GM12801 (cell line): ENCODE results near the gene NMRK1.

Experiments used
- CTCF ChIP-seq: IDR thresholded peaks from one replicate; pipeline ENCODE4 v1.5.1; 2011; ENCODE audit warnings: control low read depth; ENCODE audit not compliant: insufficient read length; ENCODE audit errors: extremely low read depth

The NMRK1 gene

GRCh38 chr9:75128535-75128934 lies 40.6 kb upstream of the NMRK1 start:
- no peak for TF ChIP-seq CTCF

- no peak for TF ChIP-seq CTCF
Measured at GRCh38 chr9:75123696-75124095, 35.7 kb upstream of the NMRK1 start.

- no peak for TF ChIP-seq CTCF
Measured at GRCh38 chr9:75121914-75122558, 34.1 kb upstream of the NMRK1 start.

GRCh38 chr9:75120686-75121085 lies 32.7 kb upstream of the NMRK1 start:
- no peak for TF ChIP-seq CTCF

GRCh38 chr9:75117564-75117963 lies 29.6 kb upstream of the NMRK1 start:
- TF ChIP-seq CTCF, result no peak

- no peak for TF ChIP-seq CTCF
Measured at GRCh38 chr9:75116306-75116705, 28.4 kb upstream of the NMRK1 start.

- TF ChIP-seq CTCF, result no peak
Measured at GRCh38 chr9:75112789-75113188, 24.8 kb upstream of the NMRK1 start.

- TF ChIP-seq CTCF, result no peak
Measured at GRCh38 chr9:75111019-75111622, 23.2 kb upstream of the NMRK1 start.
